GM21447 (cell line): ENCODE measurements around the gene PRR36.
A peak's percentile ranks its signal among the peaks of the same experiment; 100 is the strongest.

ENCODE experiments used
- ATAC-seq: cut with Tn5 transposase; IDR thresholded peaks from one replicate; pipeline ENCODE4 v1.9.1; 2021; ENCODE audit not compliant: unreplicated experiment

Gene PRR36

GRCh38 chr19:7913652-7914051, 39.5 kb upstream of the PRR36 start:
- no peak for ATAC-seq

DNA sequence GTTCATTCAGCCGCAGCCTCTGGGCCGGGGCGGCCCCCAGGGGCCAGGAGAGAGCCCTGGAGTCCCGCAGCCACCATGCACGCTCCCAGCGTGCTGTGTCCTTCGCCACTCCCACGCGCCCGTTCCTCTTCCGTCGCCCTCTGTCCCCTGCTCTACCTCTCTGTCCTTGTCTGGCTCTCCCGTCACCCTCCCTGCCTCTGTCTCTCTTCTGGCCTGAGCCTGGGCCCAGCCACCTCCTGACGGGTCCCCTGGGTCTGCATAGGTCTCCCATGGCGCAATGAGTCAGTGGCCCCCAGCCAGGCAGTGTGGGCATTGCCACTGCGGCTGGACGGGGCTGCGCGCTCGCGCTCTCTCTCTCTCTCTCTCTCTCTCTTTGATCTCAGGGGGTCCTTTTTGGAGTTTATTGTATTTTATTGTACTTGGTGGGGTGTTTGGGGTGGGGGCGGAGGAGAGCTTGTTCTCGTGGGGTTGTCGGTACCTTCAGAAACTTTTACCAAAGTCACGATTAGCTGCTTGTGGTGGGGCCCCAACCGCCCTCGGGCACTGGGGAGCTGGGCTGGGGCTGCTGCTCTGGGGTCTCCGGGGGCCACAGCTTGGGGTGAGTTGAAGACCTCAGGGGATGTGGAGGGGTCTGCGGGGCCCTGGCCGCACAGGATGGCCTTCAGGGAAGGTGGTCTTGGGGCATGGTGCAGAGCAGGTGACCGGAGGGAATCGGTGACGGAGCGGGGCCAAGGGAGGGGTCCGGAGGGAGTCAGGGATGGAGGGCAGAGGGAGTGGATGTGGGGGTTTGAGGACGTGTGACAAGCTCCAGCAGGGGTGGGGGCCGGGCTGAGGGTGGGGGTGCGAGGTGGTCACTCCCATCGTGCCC, 38.7 kb upstream of the PRR36 start:
- no peak for ATAC-seq

DNA sequence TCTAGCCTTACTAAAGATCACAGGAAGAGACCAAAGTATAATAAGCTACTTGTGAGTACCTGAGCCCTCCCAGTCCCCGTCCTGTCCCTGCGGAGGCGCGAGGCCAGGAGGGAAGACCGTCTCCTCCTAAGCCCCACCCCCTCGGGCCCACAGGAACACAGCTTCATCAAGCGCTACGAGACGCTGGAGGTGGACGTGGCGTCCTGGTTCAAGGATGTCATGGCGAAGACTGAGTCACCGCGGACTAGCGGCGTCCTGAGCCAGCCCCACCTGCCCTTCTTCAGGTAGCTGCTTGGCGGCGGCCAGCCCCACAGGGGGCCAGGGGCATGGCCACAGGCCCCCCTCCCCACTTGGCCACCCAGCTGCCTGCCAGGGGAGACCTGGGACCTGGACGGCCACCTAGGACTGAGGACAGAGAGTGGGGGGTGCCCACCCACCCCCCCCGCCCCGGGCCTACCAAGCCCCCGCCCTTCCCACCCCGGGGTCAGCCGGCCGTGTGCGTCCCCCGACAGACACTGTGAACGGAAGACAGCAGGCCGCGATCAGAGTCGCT, 38.0 kb upstream of the PRR36 start:
- ATAC-seq, result no peak

DNA sequence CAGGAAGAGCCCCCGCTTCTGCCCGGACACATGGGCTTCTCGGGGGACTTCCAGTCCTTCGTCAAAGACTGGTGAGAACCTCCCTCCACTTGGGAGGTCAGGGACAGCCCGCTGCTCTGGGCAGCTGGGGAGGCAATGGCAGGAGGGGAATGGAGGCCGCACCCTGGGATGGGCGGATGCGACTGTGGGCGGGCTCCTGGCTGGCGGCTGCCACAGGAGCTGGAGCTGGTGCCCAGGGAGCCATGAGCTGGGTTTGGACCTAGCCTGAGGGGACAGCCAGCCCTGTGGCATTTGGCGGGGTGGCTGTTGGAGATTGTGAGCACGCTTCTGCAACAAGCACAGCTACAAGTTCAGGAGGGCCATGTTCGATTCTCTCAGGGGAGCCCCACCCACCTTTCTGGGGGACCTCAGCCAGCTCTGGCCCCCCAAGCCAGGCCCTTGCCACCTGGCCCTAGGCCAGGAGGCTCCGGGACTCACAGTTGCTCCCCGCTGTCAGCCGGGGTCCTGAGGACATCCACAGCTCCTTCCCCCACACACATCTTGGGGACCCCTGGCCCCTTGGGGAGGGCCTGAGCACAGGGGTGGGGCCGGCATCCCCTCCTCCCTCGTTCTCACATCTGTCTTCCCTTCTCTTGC, 37.4 kb upstream of the PRR36 start:
- ATAC-seq, result no peak

DNA sequence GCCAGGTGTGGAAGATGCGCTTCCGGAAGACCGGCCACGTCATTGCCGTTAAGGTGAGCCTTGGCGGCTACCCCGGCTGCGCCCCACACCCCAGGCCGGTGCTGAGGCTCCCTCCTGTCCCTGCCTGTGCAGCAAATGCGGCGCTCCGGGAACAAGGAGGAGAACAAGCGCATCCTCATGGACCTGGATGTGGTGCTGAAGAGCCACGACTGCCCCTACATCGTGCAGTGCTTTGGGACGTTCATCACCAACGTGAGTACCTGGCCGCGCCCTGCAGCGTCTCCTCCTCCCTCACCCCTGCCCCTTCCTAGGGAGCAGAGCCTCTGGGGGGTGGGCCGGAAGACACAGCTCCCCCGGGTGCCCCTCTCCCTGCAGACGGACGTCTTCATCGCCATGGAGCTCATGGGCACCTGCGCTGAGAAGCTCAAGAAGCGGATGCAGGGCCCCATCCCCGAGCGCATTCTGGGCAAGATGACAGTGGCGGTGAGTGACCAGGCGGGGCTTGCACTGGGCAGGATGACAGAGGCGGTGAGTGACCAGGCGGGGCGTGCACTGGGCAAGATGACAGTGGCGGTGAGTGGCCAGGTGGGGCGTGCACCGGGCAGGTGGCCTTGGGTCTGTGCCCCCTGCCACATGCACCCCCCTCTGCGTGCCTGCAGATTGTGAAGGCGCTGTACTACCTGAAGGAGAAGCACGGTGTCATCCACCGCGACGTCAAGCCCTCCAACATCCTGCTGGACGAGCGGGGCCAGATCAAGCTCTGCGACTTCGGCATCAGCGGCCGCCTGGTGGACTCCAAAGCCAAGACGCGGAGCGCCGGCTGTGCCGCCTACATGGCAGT, 36.4 kb upstream of the PRR36 start:
- ATAC-seq, result no peak

- no peak for ATAC-seq
Measured at GRCh38 chr19:7909471-7910067, 35.4 kb upstream of the PRR36 start.

- ATAC-seq, result no peak
Measured at GRCh38 chr19:7908742-7909461, 34.7 kb upstream of the PRR36 start.

DNA sequence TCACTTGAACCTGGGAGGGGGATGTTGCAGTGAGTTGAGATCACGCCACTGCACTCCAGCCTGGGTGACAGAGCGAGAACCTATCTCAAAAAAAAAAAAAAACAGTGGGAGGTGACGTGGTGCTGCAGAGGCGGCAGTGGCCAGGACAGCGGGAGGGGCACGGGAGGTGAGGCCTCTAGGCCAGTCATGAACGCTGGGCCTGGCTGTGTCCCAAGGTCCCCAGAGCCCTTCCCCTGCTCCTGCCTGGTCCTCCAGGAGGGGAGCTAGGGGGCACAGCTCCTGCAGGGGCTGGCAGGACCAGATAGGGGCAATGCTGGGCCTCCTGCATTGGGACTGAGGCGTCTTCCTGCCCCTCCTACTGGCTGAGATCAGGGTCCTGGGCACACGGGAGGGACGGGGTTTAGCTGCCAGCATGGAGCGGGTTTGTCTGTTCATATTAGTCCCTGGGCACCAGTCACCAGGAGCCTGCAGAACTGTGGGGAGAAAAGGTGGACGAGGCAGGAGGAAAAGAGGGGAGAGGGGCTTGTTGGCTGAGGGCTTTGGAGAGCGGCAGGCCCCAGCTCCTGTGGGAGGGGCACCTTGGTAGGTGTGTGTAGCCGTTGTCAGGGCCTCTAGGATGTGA, 34.0 kb upstream of the PRR36 start:
- no peak for ATAC-seq

- no peak for ATAC-seq
Measured at GRCh38 chr19:7907544-7907943, 33.4 kb upstream of the PRR36 start.

DNA sequence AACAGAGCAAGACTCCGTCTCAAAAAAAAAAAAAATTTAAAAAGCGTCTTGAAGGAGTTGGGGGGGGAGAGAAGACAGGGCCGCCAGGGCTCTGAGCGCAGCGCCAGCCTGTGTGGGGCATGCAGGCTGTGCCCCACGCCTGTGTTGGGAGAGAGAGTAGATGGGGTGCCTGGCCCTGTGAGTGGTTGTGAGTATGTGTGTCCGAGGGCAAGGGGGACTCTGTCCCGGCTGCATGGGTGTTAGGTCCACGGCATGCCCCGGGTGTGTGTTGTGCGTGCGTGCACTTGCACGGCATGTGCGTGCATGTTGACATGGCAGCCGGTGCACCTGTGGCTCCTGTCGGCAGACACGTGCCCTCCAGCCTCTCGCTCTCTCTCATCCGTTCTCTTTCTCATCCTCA, 32.9 kb upstream of the PRR36 start:
- no peak for ATAC-seq

DNA sequence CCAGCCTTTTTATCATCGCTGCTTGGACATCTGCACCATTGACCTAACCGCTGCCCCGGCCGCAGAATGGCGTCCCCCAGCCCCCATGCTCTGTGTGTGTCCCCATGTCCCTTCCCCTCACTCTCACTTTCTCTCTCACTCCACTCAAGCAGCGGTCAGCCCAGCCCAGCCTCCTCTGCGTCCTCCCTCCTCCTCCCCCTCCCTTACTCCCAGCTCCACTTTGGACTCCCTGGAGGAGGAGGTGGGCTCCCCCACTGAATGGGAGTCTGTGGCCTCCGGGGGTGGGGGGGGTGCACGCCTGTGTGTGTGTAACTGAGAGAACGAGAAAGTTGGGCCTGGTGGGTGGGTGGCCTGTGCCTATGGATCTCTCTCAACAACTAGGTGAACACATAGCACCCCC, 31.7 kb upstream of the PRR36 start:
- ATAC-seq, result no peak

GRCh38 chr19:7905268-7905667, 31.1 kb upstream of the PRR36 start:
- ATAC-seq, result no peak

- ATAC-seq, result peak; percentile 33
Measured at GRCh38 chr19:7904074-7905020, 30.2 kb upstream of the PRR36 start.

DNA sequence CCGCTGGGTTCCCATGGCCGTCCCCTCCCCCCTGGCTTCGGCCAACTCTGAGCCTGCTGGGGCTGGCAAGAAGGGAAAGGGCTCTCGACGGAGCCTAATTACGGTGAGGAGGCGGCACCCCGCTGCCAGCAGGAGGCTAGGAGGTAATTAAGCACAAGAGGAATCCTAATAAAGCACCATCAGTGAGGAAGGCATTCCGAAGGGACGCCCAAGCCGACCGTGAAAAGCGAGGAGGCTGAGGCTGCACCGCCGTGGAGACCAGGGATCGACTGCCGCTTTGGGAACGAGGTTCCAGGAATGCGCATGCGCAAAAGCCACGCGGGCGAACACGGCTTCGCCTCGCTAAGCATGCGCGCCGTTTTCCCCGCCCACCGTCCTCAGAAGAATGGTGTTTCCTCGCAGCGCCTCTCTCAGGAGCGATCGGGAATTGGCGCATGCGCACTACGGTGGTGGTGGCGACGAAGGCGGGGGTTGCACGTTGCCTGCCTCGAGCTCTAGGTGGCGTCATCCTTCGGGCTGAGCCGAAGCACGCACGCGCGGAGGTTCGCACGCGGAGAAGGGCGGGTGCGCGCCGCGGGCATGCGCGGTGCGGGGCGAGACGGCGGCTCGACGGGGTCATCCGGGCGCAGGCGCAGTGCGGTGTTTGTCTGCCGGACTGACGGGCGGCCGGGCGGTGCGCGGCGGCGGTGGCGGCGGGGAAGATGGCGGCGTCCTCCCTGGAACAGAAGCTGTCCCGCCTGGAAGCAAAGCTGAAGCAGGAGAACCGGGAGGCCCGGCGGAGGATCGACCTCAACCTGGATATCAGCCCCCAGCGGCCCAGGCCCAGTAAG, 29.3 kb upstream of the PRR36 start, which contains the start of gene MAP2K7:
MAP2K7 (plus strand) TSS at position 634 of the 830 bp plus-strand sequence; CDS start at position 702, 68 bp downstream.
- ATAC-seq, result peak; percentile 74

DNA sequence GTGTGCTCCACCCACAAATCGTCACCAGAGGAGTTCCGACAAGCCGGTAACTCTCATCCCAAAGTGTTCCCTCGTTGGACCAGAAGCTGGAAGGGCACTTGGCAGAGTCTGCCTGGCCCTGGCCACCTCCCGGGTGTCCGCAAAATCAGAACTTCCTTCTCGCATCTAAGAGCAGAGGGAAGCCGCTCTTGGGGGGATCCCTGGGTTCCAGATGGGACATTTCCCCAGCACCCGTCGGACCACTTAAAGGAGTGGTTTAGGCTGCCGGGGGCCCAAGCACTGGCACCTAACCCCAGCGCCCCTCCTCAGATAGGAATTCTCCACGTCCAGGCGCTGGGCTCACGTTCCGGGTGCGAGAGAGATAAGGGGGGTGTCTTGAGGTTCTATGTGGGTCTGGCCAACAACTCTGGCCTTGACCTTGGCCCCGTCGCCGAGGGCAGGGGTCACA, 28.6 kb upstream of the PRR36 start:
- no peak for ATAC-seq

GRCh38 chr19:7901337-7901736, 27.1 kb upstream of the PRR36 start:
- ATAC-seq, result no peak

GRCh38 chr19:7900931-7901330, 26.7 kb upstream of the PRR36 start:
- no peak for ATAC-seq
